Loucy (cell line): ENCODE data around the gene TBXT.

Experiments
- H2AFZ ChIP-seq: fragments of 200-600 bp; sonication (generic); 2 replicates; pipeline ENCODE4 v1.6.0; 2016; ENCODE audit warnings: antibody characterized with exemption, mild to moderate bottlenecking, low read length, moderate library complexity
- H3F3A ChIP-seq: fragments of 200-600 bp; 2 replicates; pipeline ENCODE4 v1.6.0; 2016; ENCODE audit warnings: antibody characterized with exemption, low read depth, mild to moderate bottlenecking
- H3K27me3 ChIP-seq: fragments of 200-600 bp; sonication (generic); 2 replicates; pipeline ENCODE4 v1.6.1; 2014; ENCODE audit warnings: low read length, mild to moderate bottlenecking; ENCODE audit not compliant: insufficient read depth, poor library complexity, severe bottlenecking
- H3K36me3 ChIP-seq: fragments of 200-600 bp; sonication (generic); 2 replicates; pipeline ENCODE4 v1.6.1; 2016; ENCODE audit warnings: low read length; ENCODE audit not compliant: insufficient read depth
- H3K4me1 ChIP-seq: fragments of 200-600 bp; sonication (generic); 2 replicates; pipeline ENCODE4 v1.5.1; 2014; ENCODE audit warnings: low read length, mild to moderate bottlenecking; ENCODE audit not compliant: insufficient read depth, poor library complexity, severe bottlenecking
- H3K4me2 ChIP-seq: fragments of 200-600 bp; sonication (generic); 2 replicates; pipeline ENCODE4 v1.6.0; 2014; ENCODE audit warnings: antibody characterized with exemption, low read length, low read depth, mild to moderate bottlenecking; ENCODE audit not compliant: poor library complexity, severe bottlenecking
- H3K4me3 ChIP-seq: fragments of 200-600 bp; sonication (generic); 2 replicates; pipeline ENCODE4 v1.5.1; 2014; ENCODE audit warnings: low read length, mild to moderate bottlenecking, mixed read lengths; ENCODE audit not compliant: poor library complexity, severe bottlenecking
- H3K79me2 ChIP-seq: fragments of 200-600 bp; sonication (generic); 2 replicates; pipeline ENCODE4 v1.6.1; 2014; ENCODE audit warnings: low read length; ENCODE audit not compliant: insufficient read depth
- H3K9ac ChIP-seq: fragments of 200-600 bp; sonication (generic); 2 replicates; pipeline ENCODE4 v1.6.0; 2014; ENCODE audit warnings: mild to moderate bottlenecking, low read depth, low read length, moderate library complexity; ENCODE audit not compliant: poor library complexity, severe bottlenecking
- H3K9me2 ChIP-seq: fragments of 200-600 bp; sonication (generic); replicated peaks from 2 replicates; pipeline ENCODE4 v1.6.1; 2016; ENCODE audit warnings: low read depth, low read length, mixed read lengths
- H3K9me3 ChIP-seq: fragments of 200-600 bp; sonication (generic); 2 replicates; pipeline ENCODE4 v1.6.1; 2014; ENCODE audit warnings: mild to moderate bottlenecking, antibody characterized with exemption, low read length, low read depth; ENCODE audit not compliant: insufficient read depth
- H4K20me1 ChIP-seq: fragments of 200-600 bp; sonication (generic); 2 replicates; pipeline ENCODE4 v1.6.0; 2014; ENCODE audit warnings: antibody characterized with exemption, low read length, mild to moderate bottlenecking; ENCODE audit not compliant: insufficient read depth, poor library complexity, severe bottlenecking
- CTCF ChIP-seq: fragments of 200-600 bp; sonication (generic); conservative IDR thresholded peaks from 2 replicates; pipeline ENCODE4 v1.5.1; 2014; ENCODE audit warnings: mild to moderate bottlenecking, antibody characterized with exemption, low read length
- EZH2phosphoT487 ChIP-seq: fragments of 200-600 bp; IDR thresholded peaks from 2 replicates; pipeline ENCODE4 v1.6.1; 2018; ENCODE audit warnings: antibody characterized with exemption, mild to moderate bottlenecking, moderate library complexity, borderline replicate concordance

The TBXT gene

GRCh38 chr6:166197361-166197760, 29.7 kb upstream of the TBXT start:
- TF ChIP-seq EZH2phosphoT487 = no peak
- no peak for TF ChIP-seq CTCF
- Histone ChIP-seq H3K4me1 (peaks cover 24% of the 10 kb centered on the region), H3K27me3 (no peaks in the 10 kb centered on the region), H3K4me3 (no peak overlapping the region), H3K36me3 (no peaks in the 10 kb centered on the region), H3K4me2 (no peak overlapping the region), H3K9ac (no peak overlapping the region), H3K9me2 (no peaks in the 10 kb centered on the region), H2AFZ (peak overlapping the region; percentile 46; the same call in 1 of the 2 replicates), H4K20me1 (no peaks in the 10 kb centered on the region), H3K9me3 (no peaks in the 10 kb centered on the region), H3F3A (no peaks in the 10 kb centered on the region), H3K79me2 (no peaks in the 10 kb centered on the region)

GRCh38 chr6:166195860-166196238, 28.2 kb upstream of the TBXT start:
- H3K9me2 ChIP-seq = no peaks in the 10 kb centered on the region
- TF ChIP-seq EZH2phosphoT487 (no peak), CTCF (no peak)
- H3F3A ChIP-seq = no peaks in the 10 kb centered on the region
- no peak overlapping the region for H2AFZ ChIP-seq
- no peaks in the 10 kb centered on the region for H4K20me1 ChIP-seq
- no peak overlapping the region for H3K9ac ChIP-seq
- no peaks in the 10 kb centered on the region for H3K9me3 ChIP-seq
- H3K36me3 ChIP-seq = no peaks in the 10 kb centered on the region
- H3K4me3 ChIP-seq = no peak overlapping the region
- no peak overlapping the region for H3K4me2 ChIP-seq
- no peaks in the 10 kb centered on the region for H3K79me2 ChIP-seq
- H3K27me3 ChIP-seq = no peaks in the 10 kb centered on the region
- H3K4me1 ChIP-seq = peaks cover 16% of the 10 kb centered on the region

- Histone ChIP-seq H4K20me1 (no peaks in the 10 kb centered on the region), H3K4me3 (no peak overlapping the region), H2AFZ (0 out of 2 replicates have a peak overlapping the region, but pooled peaks have one; percentile 64), H3F3A (no peaks in the 10 kb centered on the region), H3K27me3 (no peaks in the 10 kb centered on the region), H3K36me3 (no peaks in the 10 kb centered on the region), H3K4me2 (no peak overlapping the region), H3K79me2 (no peaks in the 10 kb centered on the region), H3K9me2 (no peaks in the 10 kb centered on the region), H3K4me1 (peaks cover 16% of the 10 kb centered on the region), H3K9ac (peak overlapping the region; percentile 5), H3K9me3 (no peaks in the 10 kb centered on the region)
- no peak for TF ChIP-seq EZH2phosphoT487
- 0 out of 2 replicates have a peak, but pooled peaks have one; percentile 13 for TF ChIP-seq CTCF
Observed at GRCh38 chr6:166194914-166195859, 27.5 kb upstream of the TBXT start.
